ENCODE measurements around the gene MUC2.
A peak's percentile ranks its signal among the peaks of the same experiment; 100 is the strongest.

MUC2 gene

DNA sequence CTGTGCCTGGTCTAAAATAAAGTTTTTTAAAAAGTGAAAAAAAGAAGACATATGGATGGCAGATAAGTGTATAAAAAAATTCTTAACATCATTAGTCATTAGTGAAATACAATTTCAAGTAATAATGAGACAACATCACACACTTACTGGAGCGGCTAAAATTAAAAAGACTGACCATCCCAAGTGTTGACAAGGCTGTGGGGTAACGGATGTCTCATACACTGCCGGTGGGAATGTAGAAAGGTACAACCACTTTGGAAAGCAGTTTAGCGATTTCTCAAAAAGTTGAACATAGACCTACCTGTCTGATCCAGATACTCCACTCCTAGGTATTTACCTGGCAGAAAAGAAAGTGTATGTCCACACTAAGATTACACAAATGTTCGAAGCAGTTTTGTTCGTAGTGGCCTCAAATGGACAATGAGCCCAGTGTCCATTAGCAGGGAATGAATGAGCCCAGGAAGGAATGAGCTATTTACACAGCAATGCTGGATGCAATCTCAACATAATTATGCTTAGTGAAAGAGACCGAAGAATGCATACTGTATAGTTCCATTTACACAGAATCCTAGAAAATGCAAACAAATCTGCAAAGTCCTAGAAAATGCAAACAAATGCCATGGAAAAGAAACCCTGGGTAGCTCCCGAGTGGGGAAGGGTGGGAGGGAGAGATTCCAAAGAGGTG lies 6.7 kb upstream of the MUC2 start:
- no peak for DNase-seq
- intact Hi-C loops (cut with DNase I), result no loop called here

DNA sequence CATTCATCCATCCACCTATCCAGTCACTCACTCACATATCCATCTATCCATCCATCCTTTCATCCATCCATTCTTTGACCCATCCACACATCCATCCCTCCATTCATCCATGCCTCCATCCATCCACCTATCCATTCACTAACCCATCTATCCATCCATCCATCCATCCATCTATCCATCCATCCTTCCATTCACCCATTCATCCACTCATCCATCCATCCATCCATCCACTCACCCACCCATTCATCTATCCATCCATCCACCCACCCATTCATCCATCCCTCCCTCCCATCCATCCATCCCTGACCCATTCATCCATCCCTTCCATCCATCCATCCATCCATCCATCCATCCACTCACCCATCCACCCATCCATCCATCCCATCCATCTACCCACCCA lies 4.9 kb upstream of the MUC2 start:
- no peak for DNase-seq
- intact Hi-C loops (cut with DNase I), result no loop called here

- intact Hi-C loops (cut with DNase I), result no loop called here
- peak in 5 of 10 donors; percentile 5 to 63 (median 60) for DNase-seq
These were observed 3.8 kb upstream of the MUC2 start for GRCh38 chr11:1070594-1071462.

DNA sequence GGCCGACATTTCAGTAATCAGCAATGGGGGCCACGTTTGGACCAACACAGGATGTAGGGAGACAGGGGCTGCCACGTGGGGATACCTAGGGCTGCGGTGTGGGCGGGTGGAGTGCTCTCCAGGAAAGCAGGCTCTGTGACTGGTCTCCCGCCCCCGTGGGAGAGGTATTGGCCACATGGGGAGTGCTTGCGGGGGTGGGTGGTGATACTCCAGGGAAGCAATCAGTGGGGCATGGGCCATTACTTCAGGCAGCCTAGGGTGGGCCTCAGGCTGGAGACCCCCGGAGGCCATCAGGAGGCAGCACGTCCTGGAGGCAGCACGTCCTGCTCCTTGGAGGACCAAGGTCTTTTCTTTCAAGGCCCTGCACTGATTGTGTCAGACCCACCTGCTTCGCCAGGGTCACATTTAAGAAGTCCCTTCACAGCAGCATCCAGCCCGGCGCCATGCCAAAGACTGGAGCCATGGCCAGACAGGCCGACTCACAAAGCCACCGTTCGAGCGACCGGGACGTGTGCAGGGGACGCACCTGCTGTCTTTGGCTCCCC lies 3.0 kb upstream of the MUC2 start:
- DNase-seq, result peak in 6 of 10 donors; percentile 5 to 82 (median 40)
- intact Hi-C loops (cut with DNase I), result no loop called here

DNA sequence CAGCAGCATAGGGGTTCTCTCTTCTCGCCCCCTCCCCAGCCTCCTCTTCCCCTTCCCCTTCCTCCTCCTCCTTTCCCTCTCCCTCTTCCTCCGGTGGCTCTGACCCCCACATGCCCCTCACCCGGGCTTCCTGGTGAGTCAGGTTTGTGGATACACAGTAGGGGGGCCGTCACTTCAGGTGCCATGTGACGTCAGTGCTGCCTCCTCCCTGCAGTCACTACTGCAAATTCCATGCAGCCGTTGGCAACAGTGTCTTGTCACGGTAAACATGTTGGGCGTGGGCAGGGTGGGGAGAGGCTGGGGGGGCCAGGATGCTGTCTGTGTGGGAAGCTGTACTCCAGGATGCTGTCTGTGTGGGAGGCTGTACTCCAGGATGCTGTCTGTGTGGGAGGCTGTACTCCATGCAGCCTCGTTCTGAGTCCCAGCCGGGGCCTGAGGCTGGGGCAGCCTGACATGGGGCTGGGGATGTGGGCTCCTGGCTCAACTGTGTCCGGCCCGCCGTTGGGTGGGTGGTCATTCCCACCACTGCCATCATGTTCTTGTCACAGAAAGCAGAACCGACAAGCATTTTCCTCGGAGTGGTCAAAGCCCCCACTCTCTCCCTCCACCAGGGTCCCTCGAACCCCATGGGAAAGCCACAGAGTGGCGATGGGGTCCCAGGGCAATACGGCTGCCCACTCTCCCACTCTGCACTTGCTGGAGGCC lies 2.4 kb upstream of the MUC2 start:
- peak in 6 of 10 donors; percentile 6 to 88 (median 50) for DNase-seq
- intact Hi-C loops (cut with DNase I), result no loop called here

GRCh38 chr11:1072821-1073231 lies 1.8 kb upstream of the MUC2 start:
- DNase-seq, result peak in 5 of 10 donors; percentile 4 to 73 (median 29)
- intact Hi-C loops (cut with DNase I), result no loop called here

GRCh38 chr11:1073261-1073724 lies 1.4 kb upstream of the MUC2 start:
- intact Hi-C loops (cut with DNase I), result no loop called here
- DNase-seq, result peak in 6 of 10 donors; percentile 8 to 82 (median 46)

- peak in 3 of 10 donors; percentile 6 to 43 (median 17) for DNase-seq
- intact Hi-C loops (cut with DNase I), result no loop called here
These were observed 827 bp upstream of the MUC2 start for GRCh38 chr11:1073851-1074243.

- intact Hi-C loops (cut with DNase I), result no loop called here
- peak in 6 of 10 donors; percentile 5 to 79 (median 46) for DNase-seq
These were observed 752 bp downstream of the MUC2 start for GRCh38 chr11:1075341-1075911.

GRCh38 chr11:1076061-1076665 lies 1.5 kb downstream of the MUC2 start:
- intact Hi-C loops (cut with DNase I), result no loop called here
- DNase-seq, result peak in 5 of 10 donors; percentile 2 to 78 (median 18)

DNA sequence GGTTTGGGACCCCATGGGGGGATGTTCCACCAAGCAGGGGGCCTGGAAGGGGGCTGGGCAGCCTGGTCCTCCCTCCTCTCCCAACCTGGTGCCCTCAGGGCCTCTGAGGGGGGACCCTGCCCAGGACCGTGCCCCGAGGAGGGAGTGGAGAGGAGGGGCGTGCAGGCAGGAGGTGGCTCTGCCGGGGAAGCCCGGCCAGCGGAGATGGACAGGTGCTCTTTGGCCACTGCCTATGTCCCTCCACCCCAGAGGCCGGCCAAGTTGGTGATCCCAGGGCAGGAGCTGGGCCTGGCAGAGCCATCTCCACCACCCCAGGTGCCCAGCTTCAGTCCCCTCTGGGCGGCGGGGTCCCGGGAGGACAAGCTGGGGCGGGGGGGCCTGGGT lies 2.4 kb downstream of the MUC2 start:
- intact Hi-C loops (cut with DNase I), result no loop called here
- DNase-seq, result peak in 4 of 10 donors; percentile 4 to 67 (median 32)

- intact Hi-C loops (cut with DNase I), result no loop called here
- DNase-seq, result peak in 5 of 10 donors; percentile 6 to 76 (median 13)
These were observed 2.9 kb downstream of the MUC2 start for GRCh38 chr11:1077417-1078119.

DNA sequence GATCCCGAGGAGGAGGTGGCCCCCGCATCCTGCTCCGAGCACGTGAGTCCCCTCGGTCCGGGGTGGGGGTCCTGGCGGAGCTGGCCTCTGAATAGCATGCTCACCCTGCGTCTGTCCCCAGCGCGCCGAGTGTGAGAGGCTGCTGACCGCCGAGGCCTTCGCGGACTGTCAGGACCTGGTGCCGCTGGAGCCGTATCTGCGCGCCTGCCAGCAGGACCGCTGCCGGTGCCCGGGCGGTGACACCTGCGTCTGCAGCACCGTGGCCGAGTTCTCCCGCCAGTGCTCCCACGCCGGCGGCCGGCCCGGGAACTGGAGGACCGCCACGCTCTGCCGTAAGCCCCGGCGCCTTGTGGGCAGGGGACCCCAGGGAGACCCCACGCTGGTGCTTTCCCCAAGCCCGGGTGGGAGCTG lies 3.5 kb downstream of the MUC2 start:
- intact Hi-C loops (cut with DNase I), result no loop called here
- DNase-seq, result peak in 6 of 10 donors; percentile 6 to 86 (median 39)

GRCh38 chr11:1081601-1082311 lies 7.1 kb downstream of the MUC2 start:
- DNase-seq, result peak in 4 of 10 donors; percentile 25 to 82 (median 72)
- intact Hi-C loops (cut with DNase I), result no loop called here

DNA sequence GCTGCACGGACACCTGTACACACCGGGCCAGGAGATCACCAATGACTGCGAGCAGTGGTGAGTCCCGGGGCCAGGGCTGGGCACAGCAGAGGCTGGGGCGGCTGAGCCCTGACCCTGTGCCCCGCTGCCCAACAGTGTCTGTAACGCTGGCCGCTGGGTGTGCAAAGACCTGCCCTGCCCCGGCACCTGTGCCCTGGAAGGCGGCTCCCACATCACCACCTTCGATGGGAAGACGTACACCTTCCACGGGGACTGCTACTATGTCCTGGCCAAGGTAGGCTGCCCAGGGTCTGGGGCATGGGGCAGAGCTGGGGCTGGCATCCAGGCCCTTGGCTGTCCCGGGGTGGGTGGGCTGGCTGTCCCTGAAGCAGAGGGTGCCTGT lies 7.7 kb downstream of the MUC2 start:
- peak in 5 of 10 donors; percentile 6 to 72 (median 47) for DNase-seq
- intact Hi-C loops (cut with DNase I), result no loop called here

DNA sequence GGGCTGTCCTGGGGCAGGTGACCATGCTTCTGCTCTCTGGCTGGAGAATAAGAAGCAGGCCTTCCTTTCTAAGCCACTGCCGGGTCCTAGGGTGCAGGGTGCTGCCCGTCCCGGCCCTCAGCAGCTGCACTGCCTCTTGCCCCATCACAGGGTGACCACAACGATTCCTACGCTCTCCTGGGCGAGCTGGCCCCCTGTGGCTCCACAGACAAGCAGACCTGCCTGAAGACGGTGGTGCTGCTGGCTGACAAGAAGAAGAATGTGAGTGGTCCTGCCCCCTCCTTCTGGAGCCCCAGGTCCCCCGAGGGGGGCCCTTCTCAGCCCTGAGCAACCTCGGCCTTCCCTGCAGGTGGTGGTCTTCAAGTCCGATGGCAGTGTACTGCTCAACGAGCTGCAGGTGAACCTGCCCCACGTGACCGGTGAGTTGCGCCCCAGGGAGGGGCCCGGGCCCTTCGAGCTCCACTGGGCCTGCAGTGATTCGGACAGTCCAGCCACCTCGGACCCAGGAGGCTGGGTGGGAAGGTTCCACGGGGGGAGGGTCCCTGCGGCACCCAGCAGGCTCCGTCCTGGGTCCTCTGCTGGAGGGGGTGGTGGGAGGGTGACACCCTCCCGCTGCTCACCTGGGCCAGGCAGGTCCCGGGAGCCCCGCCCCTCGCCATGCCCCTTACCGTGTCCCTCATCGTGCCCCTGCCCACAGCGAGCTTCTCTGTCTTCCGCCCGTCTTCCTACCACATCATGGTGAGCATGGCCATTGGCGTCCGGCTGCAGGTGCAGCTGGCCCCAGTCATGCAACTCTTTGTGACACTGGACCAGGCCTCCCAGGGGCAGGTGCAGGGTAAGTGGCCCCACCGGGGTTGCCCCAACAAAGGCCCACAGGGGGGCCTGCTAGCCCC lies 8.3 kb downstream of the MUC2 start:
- peak in 6 of 10 donors; percentile 3 to 80 (median 36) for DNase-seq
- intact Hi-C loops (cut with DNase I), result no loop called here

Measured in posterior cingulate gyrus (tissue), 11 donors.